OCI-LY3 (cell line): ENCODE measurements around the gene NEO1.

Experiments
- H2AFZ ChIP-seq: fragments of 200-600, 300-600 bp; shearing (Covaris generic); 2 replicates; pipeline ENCODE4 v1.6.0; 2014; ENCODE audit warnings: antibody characterized with exemption, low read depth, low read length
- H3K27ac ChIP-seq: fragments of 200-600, 300-600 bp; sonication (generic); 2 replicates; pipeline ENCODE4 v1.5.1; 2014; ENCODE audit warnings: mild to moderate bottlenecking, low read length, moderate library complexity, mixed read lengths
- H3K27me3 ChIP-seq: fragments of 200-600, 300-600 bp; sonication (generic); 2 replicates; pipeline ENCODE4 v1.6.1; 2014; ENCODE audit warnings: low read depth, low read length, mixed read lengths
- H3K36me3 ChIP-seq: fragments of 200-600, 300-600 bp; sonication (generic); replicated peaks from 2 replicates; pipeline ENCODE3; 2014; ENCODE audit warnings: low read depth, low read length, mixed read lengths
- H3K4me1 ChIP-seq: fragments of 300-600, 200-600 bp; sonication (generic); 2 replicates; pipeline ENCODE4 v1.6.1; 2014; ENCODE audit warnings: low read length, mixed read lengths
- H3K4me2 ChIP-seq: fragments of 200-600, 300-600 bp; sonication (generic); 2 replicates; pipeline ENCODE4 v1.6.1; 2014; ENCODE audit warnings: low read length, mixed read lengths
- H3K4me3 ChIP-seq: fragments of 300-600, 200-600 bp; sonication (generic); 2 replicates; pipeline ENCODE4 v1.5.1; 2014; ENCODE audit warnings: antibody characterized with exemption, mild to moderate bottlenecking, low read length, moderate library complexity
- H3K79me2 ChIP-seq: fragments of 300-600, 200-600 bp; shearing (Covaris generic); 2 replicates; pipeline ENCODE4 v1.6.1; 2014; ENCODE audit warnings: mild to moderate bottlenecking, low read length, mixed read lengths
- H3K9ac ChIP-seq: fragments of 300-600, 200-600 bp; shearing (Covaris generic); 2 replicates; pipeline ENCODE4 v1.6.0; 2014; ENCODE audit warnings: mild to moderate bottlenecking, low read length, moderate library complexity
- H3K9me3 ChIP-seq: fragments of 200-600, 300-600 bp; shearing (Covaris generic); 2 replicates; pipeline ENCODE4 v1.6.1; 2014; ENCODE audit warnings: low read length, mixed read lengths; ENCODE audit not compliant: insufficient read depth
- H4K20me1 ChIP-seq: fragments of 200-600, 300-600 bp; sonication (generic); 2 replicates; pipeline ENCODE4 v1.6.1; 2016; ENCODE audit warnings: low read length, mixed read lengths; ENCODE audit not compliant: insufficient read depth
- EZH2phosphoT487 ChIP-seq: fragments of 200-600 bp; shearing (Covaris generic); IDR thresholded peaks from 2 replicates; pipeline ENCODE4 v1.6.1; 2018; ENCODE audit warnings: antibody characterized with exemption, mixed run types, low read depth
- TF ChIP-seq, protein P1 (sequence below): fragments of 200-600, 300-600 bp; sonication (generic); IDR thresholded peaks from 2 replicates; pipeline ENCODE4 v1.5.1; 2014; ENCODE audit warnings: antibody characterized with exemption, low read length, low read depth

The NEO1 gene

GRCh38 chr15:73153024-73153423, 100.8 kb downstream of the NEO1 start:
- Histone ChIP-seq H4K20me1 (no peaks in the 10 kb centered on the region), H3K27me3 (no peaks in the 10 kb centered on the region), H3K4me2 (no peak overlapping the region), H3K4me1 (peaks cover 10% of the 10 kb centered on the region; the same call in 1 of the 2 replicates), H3K9ac (no peak overlapping the region), H3K79me2 (no peaks in the 10 kb centered on the region), H2AFZ (no peak overlapping the region), H3K36me3 (no peaks in the 10 kb centered on the region), H3K9me3 (peaks cover 35% of the 10 kb centered on the region), H3K27ac (no peak overlapping the region), H3K4me3 (no peak overlapping the region)
- TF ChIP-seq, protein P1, sequence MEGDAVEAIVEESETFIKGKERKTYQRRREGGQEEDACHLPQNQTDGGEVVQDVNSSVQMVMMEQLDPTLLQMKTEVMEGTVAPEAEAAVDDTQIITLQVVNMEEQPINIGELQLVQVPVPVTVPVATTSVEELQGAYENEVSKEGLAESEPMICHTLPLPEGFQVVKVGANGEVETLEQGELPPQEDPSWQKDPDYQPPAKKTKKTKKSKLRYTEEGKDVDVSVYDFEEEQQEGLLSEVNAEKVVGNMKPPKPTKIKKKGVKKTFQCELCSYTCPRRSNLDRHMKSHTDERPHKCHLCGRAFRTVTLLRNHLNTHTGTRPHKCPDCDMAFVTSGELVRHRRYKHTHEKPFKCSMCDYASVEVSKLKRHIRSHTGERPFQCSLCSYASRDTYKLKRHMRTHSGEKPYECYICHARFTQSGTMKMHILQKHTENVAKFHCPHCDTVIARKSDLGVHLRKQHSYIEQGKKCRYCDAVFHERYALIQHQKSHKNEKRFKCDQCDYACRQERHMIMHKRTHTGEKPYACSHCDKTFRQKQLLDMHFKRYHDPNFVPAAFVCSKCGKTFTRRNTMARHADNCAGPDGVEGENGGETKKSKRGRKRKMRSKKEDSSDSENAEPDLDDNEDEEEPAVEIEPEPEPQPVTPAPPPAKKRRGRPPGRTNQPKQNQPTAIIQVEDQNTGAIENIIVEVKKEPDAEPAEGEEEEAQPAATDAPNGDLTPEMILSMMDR, result no peak
- TF ChIP-seq EZH2phosphoT487, result no peak

- Histone ChIP-seq H3K4me3 (no peak overlapping the region), H3K9me3 (peaks cover 35% of the 10 kb centered on the region), H3K4me1 (peaks cover 10% of the 10 kb centered on the region; the same call in 1 of the 2 replicates), H3K79me2 (no peaks in the 10 kb centered on the region), H3K4me2 (no peak overlapping the region), H2AFZ (no peak overlapping the region), H3K27me3 (no peaks in the 10 kb centered on the region), H3K36me3 (no peaks in the 10 kb centered on the region), H3K27ac (no peak overlapping the region), H3K9ac (no peak overlapping the region), H4K20me1 (no peaks in the 10 kb centered on the region)
- TF ChIP-seq EZH2phosphoT487, result no peak
- TF ChIP-seq, protein P1, result no peak
Measured at GRCh38 chr15:73153447-73153846, 101.2 kb downstream of the NEO1 start.

DNA sequence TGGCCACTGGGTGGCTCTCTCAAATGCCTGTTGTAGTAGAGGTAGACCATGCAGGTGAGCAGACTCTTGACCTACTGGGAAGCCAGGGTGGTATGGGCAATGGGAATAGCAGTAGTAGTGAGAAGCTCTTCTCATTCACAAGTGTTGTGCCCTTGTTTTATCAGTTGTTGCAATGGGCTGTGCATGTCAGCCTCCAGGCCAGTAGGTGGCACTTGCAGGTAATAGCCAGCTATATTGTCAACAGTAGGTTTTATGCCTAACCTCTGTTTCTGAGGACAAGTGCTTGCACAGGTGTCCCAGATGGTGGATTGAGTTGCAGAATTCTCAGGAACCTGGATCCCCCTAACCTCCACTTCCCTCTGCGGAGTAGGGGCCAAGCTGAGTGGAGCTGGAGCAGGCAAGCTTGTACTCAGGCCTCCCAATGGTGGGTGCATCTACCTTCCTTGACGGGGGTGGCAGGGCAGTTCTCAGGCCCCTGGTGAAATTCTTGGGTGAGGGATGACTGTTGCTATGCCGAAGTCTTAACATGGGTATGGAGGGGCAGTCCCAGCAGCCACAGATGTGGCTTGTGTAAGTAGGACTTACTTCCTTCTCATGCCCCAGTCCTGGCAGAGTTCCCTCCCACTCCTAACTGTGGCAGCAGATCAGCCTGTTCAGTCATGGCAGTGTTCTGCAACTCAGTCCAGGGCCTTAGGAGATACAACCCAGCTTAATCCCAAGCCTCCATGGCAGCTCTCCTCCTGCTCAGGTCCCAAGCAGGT, 104.3 kb downstream of the NEO1 start:
- peak overlapping the region; percentile 0; the same call in 1 of the 2 replicates for H3K4me2 ChIP-seq
- no peak overlapping the region for H3K4me3 ChIP-seq
- peaks cover 10% of the 10 kb centered on the region; the same call in 1 of the 2 replicates for H3K4me1 ChIP-seq
- no peak overlapping the region for H2AFZ ChIP-seq
- TF ChIP-seq, protein P1, result peak; percentile 33
- TF ChIP-seq EZH2phosphoT487, result no peak
- H4K20me1 ChIP-seq, result no peaks in the 10 kb centered on the region
- H3K9me3 ChIP-seq, result peaks cover 27% of the 10 kb centered on the region
- H3K27me3 ChIP-seq, result no peaks in the 10 kb centered on the region
- H3K9ac ChIP-seq, result no peak overlapping the region
- H3K27ac ChIP-seq, result no peak overlapping the region
- no peaks in the 10 kb centered on the region for H3K79me2 ChIP-seq
- H3K36me3 ChIP-seq, result no peaks in the 10 kb centered on the region

DNA sequence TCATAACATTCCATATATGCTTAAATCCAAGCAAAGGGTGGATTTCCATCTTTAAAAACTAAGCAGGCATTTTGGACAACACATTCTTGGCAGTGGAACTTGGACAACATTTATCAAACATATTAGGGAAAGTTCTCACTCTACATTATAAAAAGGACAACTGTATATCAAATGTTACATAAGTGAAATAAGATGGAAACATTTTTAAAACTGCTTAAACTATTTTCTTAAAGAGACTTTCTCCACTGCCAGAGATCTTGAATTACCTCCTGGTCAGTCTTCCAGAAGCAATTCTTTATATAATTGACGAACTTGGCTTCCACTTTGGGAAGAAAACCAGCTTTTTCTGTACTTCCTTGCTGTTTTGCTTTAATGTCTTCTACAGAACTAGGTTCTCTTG, 109.3 kb downstream of the NEO1 start:
- no peak overlapping the region for H3K4me3 ChIP-seq
- H3K4me2 ChIP-seq, result no peak overlapping the region
- H3K9me3 ChIP-seq, result peaks cover 5% of the 10 kb centered on the region; the same call in 1 of the 2 replicates
- H4K20me1 ChIP-seq, result no peaks in the 10 kb centered on the region
- H3K27ac ChIP-seq, result no peak overlapping the region
- no peak overlapping the region for H2AFZ ChIP-seq
- H3K79me2 ChIP-seq, result no peaks in the 10 kb centered on the region
- H3K4me1 ChIP-seq, result peaks cover 7% of the 10 kb centered on the region; the same call in 1 of the 2 replicates
- H3K9ac ChIP-seq, result no peak overlapping the region
- no peaks in the 10 kb centered on the region for H3K27me3 ChIP-seq
- no peak for TF ChIP-seq EZH2phosphoT487
- TF ChIP-seq, protein P1, result no peak
- H3K36me3 ChIP-seq, result peaks cover 10% of the 10 kb centered on the region
